Stimulated activated CD8-positive, alpha-beta memory T cell treated with anti-CD3 and anti-CD28 coated beads, Interleukin-12 subunit alpha, Interleukin-12 subunit beta, amount 100 ng/mL, for 4 hours (primary cell): ENCODE results near the gene METTL22.

ENCODE experiments used
- DNase-seq: peaks from one replicate; pipeline ENCODE4 v3.0.0-alpha.2; 2020; ENCODE audit warnings: low read depth

The METTL22 gene

GRCh38 chr16:8668113-8668512 lies 46.6 kb downstream of the METTL22 start:
- DNase-seq, result no peak

- DNase-seq, result no peak
Measured at GRCh38 chr16:8669481-8669880, 48.0 kb downstream of the METTL22 start.

- no peak for DNase-seq
Measured at GRCh38 chr16:8670014-8670560, 48.6 kb downstream of the METTL22 start.

- no peak for DNase-seq
Measured at GRCh38 chr16:8673611-8674412, 52.3 kb downstream of the METTL22 start.

GRCh38 chr16:8674413-8675022 lies 53.0 kb downstream of the METTL22 start, which contains the start of gene ABAT:
Gene ABAT, plus strand, starts transcription at chr16:8674617. Its CDS starts 61,123 bp downstream, at chr16:8735740.
- DNase-seq, result peak; percentile 79

GRCh38 chr16:8675183-8676159 lies 54.0 kb downstream of the METTL22 start:
- peak; percentile 38 for DNase-seq

GRCh38 chr16:8676160-8676547 lies 54.7 kb downstream of the METTL22 start:
- no peak for DNase-seq

- no peak for DNase-seq
Measured at GRCh38 chr16:8676737-8677375, 55.4 kb downstream of the METTL22 start.

- DNase-seq, result no peak
Measured at GRCh38 chr16:8677481-8677880, 56.0 kb downstream of the METTL22 start.

- DNase-seq, result no peak
Measured at GRCh38 chr16:8678068-8678927, 56.8 kb downstream of the METTL22 start.

- DNase-seq, result no peak
Measured at GRCh38 chr16:8679151-8679550, 57.7 kb downstream of the METTL22 start.

- no peak for DNase-seq
Measured at GRCh38 chr16:8682551-8683259, 61.2 kb downstream of the METTL22 start.

- DNase-seq, result no peak
Measured at GRCh38 chr16:8683640-8684039, 62.1 kb downstream of the METTL22 start.

- no peak for DNase-seq
Measured at GRCh38 chr16:8685617-8686016, 64.1 kb downstream of the METTL22 start.

GRCh38 chr16:8686031-8686621 lies 64.6 kb downstream of the METTL22 start:
- DNase-seq, result no peak

- DNase-seq, result no peak
Measured at GRCh38 chr16:8686879-8687278, 65.4 kb downstream of the METTL22 start.

- no peak for DNase-seq
Measured at GRCh38 chr16:8689686-8690085, 68.2 kb downstream of the METTL22 start.

GRCh38 chr16:8691728-8692127 lies 70.2 kb downstream of the METTL22 start:
- DNase-seq, result no peak
